ENCODE measurements around the gene ADAMTSL2. TPM values are rescaled to one million over a fixed set of nuclear protein-coding genes. Genes with fewer than 3 reads are reported as not detected.

ADAMTSL2 gene
- total RNA-seq, 4 donors from 2014 or later: 0.34 to 0.75 (median 0.57) TPM

DNA sequence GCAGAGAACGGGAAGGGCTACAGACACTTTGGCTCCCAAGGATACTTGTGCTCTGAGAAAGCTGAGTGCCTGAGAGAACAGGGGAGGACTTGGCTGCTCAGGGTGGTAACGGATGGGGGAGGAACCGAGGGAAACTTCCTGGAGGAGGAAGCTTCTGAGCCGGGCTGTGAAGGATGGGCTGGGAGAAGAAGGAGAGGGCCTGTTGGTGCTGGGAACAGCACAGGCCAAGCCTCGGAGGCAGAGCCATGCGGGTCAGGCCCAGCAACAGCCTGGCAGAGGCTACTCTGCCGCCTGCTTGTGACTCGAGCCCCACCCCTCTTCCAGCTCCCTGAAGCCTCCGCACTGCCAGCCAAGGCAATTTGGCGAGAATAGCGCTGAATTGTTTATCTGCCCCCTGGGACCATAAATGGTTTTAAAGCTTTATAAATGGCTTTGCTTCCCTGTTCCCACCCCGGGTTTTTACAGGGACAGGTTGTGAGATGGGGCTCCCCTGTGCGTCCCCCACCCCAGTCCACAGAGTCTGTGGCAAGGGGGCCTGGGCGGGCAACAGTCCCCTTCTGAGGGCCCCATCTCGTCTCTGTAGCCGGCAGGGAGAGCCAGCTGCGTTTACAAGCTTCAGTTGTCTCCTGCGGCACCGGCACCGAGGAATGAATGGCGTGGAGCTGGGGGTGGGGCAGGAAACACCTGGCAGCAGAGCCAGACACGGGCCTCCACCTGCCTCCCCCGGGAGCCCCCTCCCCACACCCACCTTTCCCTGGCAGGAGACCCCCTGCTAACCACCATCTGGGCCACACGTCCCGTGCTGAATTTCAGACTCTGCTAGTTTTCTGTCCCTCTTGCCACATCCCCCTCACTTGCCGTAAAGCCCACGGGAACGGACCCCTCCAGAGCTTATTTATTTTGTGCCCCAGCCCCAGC lies 50.3 kb downstream of the ADAMTSL2 start:
- TF ChIP-seq, protein P1, sequence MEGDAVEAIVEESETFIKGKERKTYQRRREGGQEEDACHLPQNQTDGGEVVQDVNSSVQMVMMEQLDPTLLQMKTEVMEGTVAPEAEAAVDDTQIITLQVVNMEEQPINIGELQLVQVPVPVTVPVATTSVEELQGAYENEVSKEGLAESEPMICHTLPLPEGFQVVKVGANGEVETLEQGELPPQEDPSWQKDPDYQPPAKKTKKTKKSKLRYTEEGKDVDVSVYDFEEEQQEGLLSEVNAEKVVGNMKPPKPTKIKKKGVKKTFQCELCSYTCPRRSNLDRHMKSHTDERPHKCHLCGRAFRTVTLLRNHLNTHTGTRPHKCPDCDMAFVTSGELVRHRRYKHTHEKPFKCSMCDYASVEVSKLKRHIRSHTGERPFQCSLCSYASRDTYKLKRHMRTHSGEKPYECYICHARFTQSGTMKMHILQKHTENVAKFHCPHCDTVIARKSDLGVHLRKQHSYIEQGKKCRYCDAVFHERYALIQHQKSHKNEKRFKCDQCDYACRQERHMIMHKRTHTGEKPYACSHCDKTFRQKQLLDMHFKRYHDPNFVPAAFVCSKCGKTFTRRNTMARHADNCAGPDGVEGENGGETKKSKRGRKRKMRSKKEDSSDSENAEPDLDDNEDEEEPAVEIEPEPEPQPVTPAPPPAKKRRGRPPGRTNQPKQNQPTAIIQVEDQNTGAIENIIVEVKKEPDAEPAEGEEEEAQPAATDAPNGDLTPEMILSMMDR (IDR thresholded peaks at IDR 0.05; ENCODE audit: low read depth): no peak

GRCh38 chr9:133585481-133586351 lies 51.2 kb downstream of the ADAMTSL2 start:
- TF ChIP-seq, protein P1 (IDR thresholded peaks at IDR 0.05; ENCODE audit: low read depth): no peak

DNA sequence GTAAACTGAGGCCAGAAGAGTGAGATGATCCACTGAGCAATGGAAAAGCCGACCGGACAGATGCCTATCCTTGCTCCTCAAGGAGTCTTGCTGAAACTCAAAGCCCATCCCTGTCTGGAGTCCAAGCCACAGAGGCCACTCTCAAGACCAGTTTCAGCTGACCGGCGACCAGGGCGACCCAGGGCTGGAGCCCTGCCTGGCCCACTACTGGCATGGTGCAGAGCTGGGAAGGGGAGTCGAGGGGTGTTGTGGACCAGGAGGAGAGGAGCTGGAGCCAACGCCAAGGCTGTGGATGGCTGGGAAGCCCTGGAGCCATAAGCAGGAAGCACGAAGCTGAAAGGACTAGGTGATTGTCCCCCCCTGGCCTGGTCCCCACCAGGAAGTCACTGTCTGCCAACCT lies 52.5 kb downstream of the ADAMTSL2 start:
- TF ChIP-seq, protein P1 (IDR thresholded peaks at IDR 0.05; ENCODE audit: low read depth): no peak

- TF ChIP-seq, protein P1 (IDR thresholded peaks at IDR 0.05; ENCODE audit: low read depth): no peak
These were observed 53.0 kb downstream of the ADAMTSL2 start for GRCh38 chr9:133587466-133587865.

- TF ChIP-seq, protein P1 (IDR thresholded peaks at IDR 0.05; ENCODE audit: low read depth): no peak
These were observed 55.1 kb downstream of the ADAMTSL2 start for GRCh38 chr9:133589454-133590227.

GRCh38 chr9:133590231-133590855 lies 55.8 kb downstream of the ADAMTSL2 start:
- TF ChIP-seq, protein P1 (IDR thresholded peaks at IDR 0.05; ENCODE audit: low read depth): no peak

All from subcutaneous adipose tissue (tissue), 4 donors.